Activated CD8-positive, alpha-beta memory T cell treated with anti-CD3 and anti-CD28 coated beads, Interleukin-2, amount 10 ng/mL, durations not matched to agents 7 days and 5 days (primary cell): ENCODE data around the gene ZNF664. TPM values are rescaled to one million over a fixed set of nuclear protein-coding genes. Genes with fewer than 3 reads are reported as not detected.

ENCODE experiments used
- ATAC-seq: fragments of 150-1000 bp; cut with Tn5 transposase; one replicate; pipeline ENCODE4 v1.10.0; 2021; ENCODE audit warnings: moderate library complexity
- CTCF ChIA-PET: fragments of 350-600 bp; sonication (Branson Sonifier 250); formaldehyde crosslinking; loops from one replicate; lab custom pipeline; 2021; ENCODE audit warnings: antibody characterized with exemption; lab: Charles Lee
- DNase-seq: peaks from one replicate; pipeline ENCODE4 v3.0.0-alpha.2; 2020
- H3K27ac Mint-ChIP-seq: one replicate; pipeline ENCODE4 v1.8.0; 2021; ENCODE audit warnings: mild to moderate bottlenecking, mixed read lengths
- H3K27me3 Mint-ChIP-seq: one replicate; pipeline ENCODE4 v1.8.0; 2021; ENCODE audit warnings: mixed read lengths
- H3K36me3 Mint-ChIP-seq: one replicate; pipeline ENCODE4 v1.8.0; 2021; ENCODE audit warnings: mild to moderate bottlenecking, mixed read lengths
- H3K4me1 Mint-ChIP-seq: one replicate; pipeline ENCODE4 v1.8.0; 2021; ENCODE audit warnings: mixed read lengths
- H3K4me3 Mint-ChIP-seq: one replicate; pipeline ENCODE4 v1.8.0; 2021; ENCODE audit warnings: mild to moderate bottlenecking, moderate library complexity, mixed read lengths
- H3K9me3 Mint-ChIP-seq: one replicate; pipeline ENCODE4 v1.8.0; 2022; ENCODE audit warnings: low read depth, mixed read lengths
- total RNA-seq, 2 experiments: library from RNA; stranded (reverse); gene quantifications; one replicate each; pipeline ENCODE4 v1.2.3, GENCODE V29; 2021

Gene ZNF664
- total RNA-seq, 2 experiments from 2014 or later: 45.8 to 52.5 TPM

DNA sequence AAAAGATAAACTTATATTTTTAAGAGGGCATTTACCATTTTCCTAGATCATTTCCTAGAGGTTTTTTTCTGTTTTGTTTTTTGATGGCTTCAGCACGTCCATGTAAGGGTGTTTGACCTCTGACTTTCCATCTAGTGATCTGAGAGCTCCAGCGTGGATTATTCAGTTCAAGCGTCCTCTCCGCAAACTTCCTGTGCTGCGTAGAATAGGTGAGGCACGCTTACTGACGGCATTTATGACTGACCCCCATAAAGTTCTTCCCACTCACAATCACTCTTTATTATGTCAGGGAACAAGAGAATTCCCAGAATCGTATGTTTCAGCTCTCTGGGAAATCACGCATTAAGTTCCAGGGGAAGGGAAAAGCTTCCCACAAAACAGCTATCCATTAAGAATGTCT lies 16.8 kb upstream of the ZNF664 start:
- no peaks in the 10 kb centered on the region for H3K27me3 Mint-ChIP-seq
- no peak for DNase-seq
- no peak overlapping the region for H3K27ac Mint-ChIP-seq
- H3K4me1 Mint-ChIP-seq: no peaks in the 10 kb centered on the region
- no peak overlapping the region for H3K4me3 Mint-ChIP-seq
- no peaks in the 10 kb centered on the region for H3K9me3 Mint-ChIP-seq
- H3K36me3 Mint-ChIP-seq: no peaks in the 10 kb centered on the region
- no peak for ATAC-seq
- CTCF ChIA-PET: no interaction called here

DNA sequence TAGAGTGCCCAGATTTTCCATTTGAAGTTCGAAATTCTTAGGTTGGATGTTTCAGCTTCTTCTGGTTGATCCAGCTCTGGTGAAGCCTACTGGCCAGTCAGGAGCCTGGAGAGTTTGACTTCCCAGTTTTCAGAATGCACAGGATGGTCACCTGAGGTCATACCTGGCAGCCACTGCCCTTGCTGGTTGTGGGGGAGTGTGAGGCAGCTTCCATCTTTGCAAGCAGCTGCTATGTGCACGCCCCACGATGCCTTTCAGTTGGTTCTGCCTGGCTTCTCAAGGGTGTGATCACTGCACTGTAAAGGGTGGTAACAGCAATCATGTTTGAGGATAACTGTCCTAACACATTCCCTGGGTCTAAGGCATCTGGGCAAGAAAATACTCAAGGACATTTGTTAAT lies 15.8 kb upstream of the ZNF664 start:
- DNase-seq (no peak), ATAC-seq (no peak)
- no peaks in the 10 kb centered on the region for H3K4me1 Mint-ChIP-seq
- no peak overlapping the region for H3K4me3 Mint-ChIP-seq
- CTCF ChIA-PET: no interaction called here
- no peaks in the 10 kb centered on the region for H3K36me3 Mint-ChIP-seq
- H3K27me3 Mint-ChIP-seq: no peaks in the 10 kb centered on the region
- no peaks in the 10 kb centered on the region for H3K9me3 Mint-ChIP-seq
- no peak overlapping the region for H3K27ac Mint-ChIP-seq

DNA sequence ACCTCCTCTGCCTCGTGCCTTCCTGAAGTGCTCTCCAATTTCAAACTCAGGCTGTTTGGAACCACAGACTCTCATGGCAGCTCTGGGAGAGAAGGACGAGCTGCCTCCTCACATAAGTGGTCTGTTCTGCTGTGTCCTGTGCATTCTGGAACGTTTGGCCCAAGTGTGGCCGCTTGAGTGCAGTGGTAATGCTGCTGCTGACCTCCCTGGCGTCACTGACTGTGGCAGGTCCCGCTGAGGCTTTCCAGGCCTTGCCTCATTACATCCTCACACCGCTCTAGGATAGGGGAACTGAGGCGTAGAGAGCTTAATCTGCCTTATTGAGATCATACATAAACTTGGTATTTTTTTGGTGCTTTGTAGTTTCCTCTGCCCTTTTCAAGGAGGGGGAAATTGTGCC lies 14.6 kb upstream of the ZNF664 start:
- H3K4me3 Mint-ChIP-seq: no peak overlapping the region
- no peak for DNase-seq
- CTCF ChIA-PET: no interaction called here
- no peaks in the 10 kb centered on the region for H3K36me3 Mint-ChIP-seq
- H3K9me3 Mint-ChIP-seq: no peaks in the 10 kb centered on the region
- no peaks in the 10 kb centered on the region for H3K27me3 Mint-ChIP-seq
- H3K27ac Mint-ChIP-seq: no peak overlapping the region
- H3K4me1 Mint-ChIP-seq: no peaks in the 10 kb centered on the region
- ATAC-seq: no peak

DNA sequence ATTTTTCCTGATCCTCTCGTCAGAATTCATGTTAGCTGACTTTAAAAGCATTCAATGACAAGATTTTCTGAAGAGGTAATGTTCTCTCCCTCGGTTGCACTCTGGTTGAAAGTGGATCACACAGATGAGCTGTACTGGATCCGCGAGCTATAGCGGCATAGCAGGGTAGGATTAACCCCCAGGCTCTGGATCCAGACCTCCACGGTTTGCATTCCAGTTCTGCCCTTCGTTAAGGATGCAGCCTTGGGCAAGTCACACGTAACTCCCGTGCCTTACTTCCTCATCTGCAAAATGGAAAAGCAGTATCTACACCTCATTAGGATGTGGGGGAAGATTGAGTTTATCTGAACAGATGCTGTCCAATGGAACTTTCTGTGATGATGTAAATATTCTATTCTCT lies 14.1 kb upstream of the ZNF664 start:
- Mint-ChIP-seq H3K4me3 (no peak overlapping the region), H3K36me3 (no peaks in the 10 kb centered on the region), H3K4me1 (no peaks in the 10 kb centered on the region), H3K27ac (no peak overlapping the region), H3K9me3 (no peaks in the 10 kb centered on the region), H3K27me3 (no peaks in the 10 kb centered on the region)
- CTCF ChIA-PET: no interaction called here
- no peak for ATAC-seq
- DNase-seq: no peak

DNA sequence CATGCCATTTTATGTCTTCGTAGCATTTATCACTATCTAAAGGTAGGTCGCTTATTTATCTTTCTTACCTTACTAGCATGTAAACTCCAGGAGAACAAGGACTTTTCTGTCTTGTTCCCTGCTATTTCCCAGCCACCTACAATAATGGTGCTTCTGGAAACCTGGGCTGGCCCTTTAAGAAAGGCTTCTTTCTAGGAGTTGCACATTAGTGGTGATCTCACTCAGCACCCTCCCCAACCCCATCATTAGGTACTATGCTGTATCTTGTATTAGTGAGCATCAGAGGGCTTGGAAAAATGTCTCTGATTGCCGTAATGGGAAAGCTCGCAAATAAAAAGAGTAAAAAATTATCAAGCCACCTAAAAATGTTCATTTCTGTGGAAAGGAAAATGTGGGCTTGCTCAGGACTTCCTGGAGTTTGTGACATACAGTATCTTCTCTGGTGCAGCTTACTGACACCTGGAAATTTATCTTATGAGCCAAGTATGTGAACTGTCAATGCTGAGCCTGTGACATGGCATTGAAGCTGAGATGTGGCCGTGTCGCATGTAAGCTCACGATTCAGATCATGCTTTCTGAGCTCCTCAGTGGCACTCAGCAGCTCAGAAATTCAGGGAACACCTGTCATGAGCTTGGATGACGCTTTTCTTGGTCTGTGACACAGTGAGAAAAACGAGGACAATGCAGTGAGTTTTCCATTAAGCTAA lies 12.8 kb upstream of the ZNF664 start:
- H3K36me3 Mint-ChIP-seq: no peaks in the 10 kb centered on the region
- H3K27me3 Mint-ChIP-seq: no peaks in the 10 kb centered on the region

DNA sequence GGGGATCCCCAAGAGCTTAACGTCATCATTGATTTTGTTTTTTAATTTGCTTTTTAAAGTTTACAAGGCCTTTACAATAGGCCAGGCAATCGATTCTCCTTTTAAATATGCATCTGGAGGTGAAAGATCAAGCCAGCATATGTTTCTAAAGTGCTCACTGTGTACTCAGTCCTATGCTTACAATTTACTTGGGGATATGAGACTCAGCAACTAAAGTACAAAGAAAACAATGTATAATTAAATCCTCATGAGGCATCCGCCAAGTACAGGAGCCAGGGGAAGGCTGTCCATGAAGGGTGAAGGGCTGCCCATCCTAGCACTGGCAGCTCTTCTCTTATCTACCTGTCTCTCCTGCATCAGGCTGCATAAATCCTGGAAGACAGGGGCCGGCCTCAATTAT lies 12.2 kb upstream of the ZNF664 start:
- ATAC-seq: no peak
- Mint-ChIP-seq H3K27ac (no peak overlapping the region), H3K9me3 (no peaks in the 10 kb centered on the region), H3K27me3 (no peaks in the 10 kb centered on the region), H3K4me1 (no peaks in the 10 kb centered on the region), H3K36me3 (no peaks in the 10 kb centered on the region), H3K4me3 (no peak overlapping the region)
- CTCF ChIA-PET: no interaction called here
- DNase-seq: no peak

More for the DNA sequence above, 12.8 kb upstream of the ZNF664 start:
- Mint-ChIP-seq H3K9me3 (no peaks in the 10 kb centered on the region), H3K4me3 (no peak overlapping the region), H3K27ac (no peak overlapping the region), H3K4me1 (no peaks in the 10 kb centered on the region)
- ATAC-seq (no peak), DNase-seq (no peak)
- CTCF ChIA-PET: no interaction called here

DNA sequence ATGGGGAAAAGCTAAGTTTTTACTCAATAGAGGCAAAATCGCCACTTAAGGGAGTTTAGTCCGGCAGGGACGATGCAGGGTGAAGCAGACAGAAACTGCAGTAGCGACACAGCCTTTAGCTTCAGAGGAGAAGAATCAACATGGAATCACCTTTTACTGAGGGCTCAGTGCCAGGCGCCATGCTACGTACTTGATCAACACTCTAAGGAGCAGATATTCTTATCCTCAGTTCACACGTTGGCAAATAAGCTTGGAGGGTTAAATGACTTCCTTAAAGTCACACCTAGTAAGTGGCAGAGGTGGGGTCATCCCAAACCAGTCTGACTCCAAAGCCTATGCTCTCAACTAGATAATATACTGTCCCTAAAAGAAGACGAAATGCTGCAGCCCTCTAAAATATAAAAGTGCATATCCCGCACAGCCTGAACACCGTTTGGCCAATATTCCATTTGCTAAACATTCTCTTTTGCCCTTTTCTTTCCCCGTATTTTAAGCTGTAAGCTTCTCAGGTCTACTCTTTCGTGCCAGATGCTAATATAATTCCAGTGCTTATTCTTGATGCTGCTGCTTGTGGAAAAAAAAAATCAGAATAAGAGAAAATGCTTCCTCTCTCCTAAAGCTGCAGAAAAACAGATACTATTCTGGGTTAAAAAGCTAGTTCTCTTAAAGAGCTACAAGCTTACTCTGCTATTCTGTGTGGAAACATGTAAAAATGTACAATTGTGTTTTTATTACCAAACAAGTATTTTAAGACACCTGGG lies 11.2 kb upstream of the ZNF664 start:
- H3K9me3 Mint-ChIP-seq: no peaks in the 10 kb centered on the region
- CTCF ChIA-PET: interaction anchor here (1.1 kb wide), 1 partner anchor 23 kb away, joined by 3 read pairs; no protein-coding TSS in a partner anchor

DNA sequence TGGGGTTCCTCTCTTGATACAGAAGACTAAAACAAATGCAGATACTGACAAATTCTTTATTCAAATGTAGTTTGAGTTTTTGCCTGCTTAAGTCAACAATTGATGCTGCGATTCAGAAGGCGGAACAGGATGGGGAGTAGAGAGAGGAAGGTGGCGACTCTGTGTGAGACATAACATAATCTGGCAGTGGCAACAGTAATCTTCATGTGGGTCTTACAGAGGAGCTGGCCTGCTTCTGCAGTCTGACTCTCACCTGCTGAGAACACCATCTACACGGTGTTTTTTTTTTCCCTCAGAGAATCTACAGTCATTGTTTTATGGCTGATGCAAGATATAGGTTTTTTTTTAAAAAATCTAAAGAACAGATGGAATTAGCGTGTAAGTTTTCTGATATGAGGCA lies 10.5 kb upstream of the ZNF664 start:
- CTCF ChIA-PET: interaction anchor here (1.1 kb wide), 1 partner anchor 22 kb away, joined by 3 read pairs; no protein-coding TSS in a partner anchor
- H3K4me1 Mint-ChIP-seq: no peaks in the 10 kb centered on the region
- ATAC-seq: no peak

More for the DNA sequence above, 11.2 kb upstream of the ZNF664 start:
- H3K36me3 Mint-ChIP-seq: no peaks in the 10 kb centered on the region
- DNase-seq (no peak), ATAC-seq (no peak)
- H3K27ac Mint-ChIP-seq: no peak overlapping the region
- H3K4me1 Mint-ChIP-seq: no peaks in the 10 kb centered on the region
- H3K4me3 Mint-ChIP-seq: no peak overlapping the region
- no peaks in the 10 kb centered on the region for H3K27me3 Mint-ChIP-seq

DNA sequence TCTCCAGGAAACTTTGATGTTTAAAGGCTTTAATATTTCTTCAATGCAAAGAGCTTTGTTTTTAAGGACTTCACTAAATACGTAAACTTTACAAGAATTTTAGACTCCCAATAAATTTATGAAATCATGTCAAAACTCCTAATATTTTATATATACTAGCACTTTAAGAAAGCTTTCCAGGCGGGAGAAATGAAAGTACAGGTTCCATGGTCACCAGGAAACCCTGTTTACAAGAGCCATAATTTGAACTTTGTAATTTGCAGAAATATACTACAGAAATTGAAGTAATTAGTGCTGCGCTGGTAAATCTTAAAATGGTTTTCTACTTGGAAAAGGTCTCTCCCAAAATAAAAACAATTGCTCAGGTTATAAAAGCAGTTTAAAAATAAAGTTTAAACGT lies 9.2 kb upstream of the ZNF664 start:
- Mint-ChIP-seq H3K36me3 (no peaks in the 10 kb centered on the region), H3K9me3 (no peaks in the 10 kb centered on the region), H3K4me3 (no peak overlapping the region), H3K27ac (no peak overlapping the region), H3K4me1 (no peaks in the 10 kb centered on the region), H3K27me3 (no peaks in the 10 kb centered on the region)
- CTCF ChIA-PET: interaction anchor here (1.1 to 2.2 kb wide), 3 partner anchors 9 to 68 kb away, joined by 3 to 10 read pairs (median 4); no protein-coding TSS in a partner anchor
- no peak for ATAC-seq
- no peak for DNase-seq

More for the DNA sequence above, 10.5 kb upstream of the ZNF664 start:
- H3K9me3 Mint-ChIP-seq: no peaks in the 10 kb centered on the region
- no peak overlapping the region for H3K27ac Mint-ChIP-seq
- no peak overlapping the region for H3K4me3 Mint-ChIP-seq
- H3K36me3 Mint-ChIP-seq: no peaks in the 10 kb centered on the region
- no peak for DNase-seq
- H3K27me3 Mint-ChIP-seq: no peaks in the 10 kb centered on the region

DNA sequence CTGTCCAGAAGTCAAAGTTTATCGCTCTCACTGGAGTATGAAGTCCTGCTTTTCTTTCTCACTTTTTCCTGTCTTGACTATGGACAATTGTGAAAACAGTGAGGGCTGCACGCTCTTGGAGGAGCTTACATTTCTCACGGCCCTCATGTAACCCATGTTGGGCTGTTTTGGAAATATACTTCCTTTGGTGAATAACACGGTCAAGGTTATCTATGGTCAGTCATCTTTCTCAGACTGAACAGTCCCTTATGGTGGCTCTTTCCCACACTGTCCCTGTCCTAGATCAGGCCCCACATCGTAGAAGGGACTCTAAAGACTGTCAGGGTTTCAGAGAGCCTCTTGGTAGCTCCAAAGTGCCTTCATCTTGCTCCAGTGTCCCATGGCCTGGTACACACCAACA lies 7.6 kb upstream of the ZNF664 start:
- Mint-ChIP-seq H3K36me3 (no peaks in the 10 kb centered on the region), H3K27me3 (no peaks in the 10 kb centered on the region), H3K27ac (no peak overlapping the region), H3K4me3 (no peak overlapping the region), H3K4me1 (peaks cover 4% of the 10 kb centered on the region), H3K9me3 (no peaks in the 10 kb centered on the region)
- ATAC-seq (no peak), DNase-seq (no peak)
- CTCF ChIA-PET: interaction anchor here (0.9 to 1.5 kb wide), 2 partner anchors 10 to 354 kb away, joined by 3 to 4 read pairs; no protein-coding TSS in a partner anchor

DNA sequence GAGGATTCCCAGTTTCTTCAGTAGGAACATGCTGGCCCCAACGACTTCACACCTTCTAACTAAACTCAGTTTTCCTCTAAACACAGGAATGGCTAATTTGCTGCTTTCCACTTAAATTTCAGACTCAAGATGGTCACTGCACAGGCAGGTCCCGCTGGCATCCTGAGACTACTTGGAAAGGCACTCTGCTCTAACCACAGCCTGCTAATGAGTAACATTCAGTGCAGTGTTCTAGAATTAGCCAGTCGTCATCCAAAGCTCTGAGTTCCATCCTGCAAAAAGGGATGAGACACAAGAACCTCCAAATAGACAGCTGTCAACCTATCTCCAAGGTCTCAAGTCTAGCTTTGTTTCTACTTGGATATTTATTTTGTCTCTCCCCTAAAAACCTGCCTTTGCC lies 6.4 kb upstream of the ZNF664 start:
- Mint-ChIP-seq H3K36me3 (no peaks in the 10 kb centered on the region), H3K4me1 (peaks cover 8% of the 10 kb centered on the region), H3K4me3 (no peak overlapping the region), H3K9me3 (no peaks in the 10 kb centered on the region), H3K27me3 (no peaks in the 10 kb centered on the region), H3K27ac (no peak overlapping the region)
- ATAC-seq (no peak), DNase-seq (no peak)
- CTCF ChIA-PET: no interaction called here

DNA sequence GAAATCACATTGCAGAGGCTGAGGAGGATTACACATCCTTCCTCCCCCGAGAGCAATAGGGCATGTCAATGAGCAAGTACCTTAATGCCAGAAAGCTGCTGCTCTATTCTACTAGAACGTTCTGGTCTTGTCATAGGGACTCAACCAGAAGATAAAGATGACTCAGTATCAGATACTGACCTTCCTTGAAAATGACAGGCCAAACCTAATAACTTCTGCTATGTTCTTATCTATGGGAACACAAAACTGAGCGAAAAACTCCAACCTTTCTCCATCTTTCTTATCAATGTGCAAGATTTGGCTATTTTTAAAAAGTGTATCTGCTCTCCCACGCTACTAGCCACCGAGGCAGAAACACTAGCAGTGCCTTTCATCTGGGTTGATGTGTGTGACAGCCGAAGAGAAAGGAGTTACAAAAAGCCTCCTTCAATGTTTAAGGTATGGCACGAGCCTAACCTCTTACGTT lies 5.9 kb upstream of the ZNF664 start:
- no peak overlapping the region for H3K27ac Mint-ChIP-seq
- ATAC-seq: no peak
- H3K36me3 Mint-ChIP-seq: no peaks in the 10 kb centered on the region
- no peaks in the 10 kb centered on the region for H3K27me3 Mint-ChIP-seq
- CTCF ChIA-PET: no interaction called here
- peaks cover 9% of the 10 kb centered on the region for H3K4me1 Mint-ChIP-seq
- no peak for DNase-seq
- no peaks in the 10 kb centered on the region for H3K9me3 Mint-ChIP-seq
- no peak overlapping the region for H3K4me3 Mint-ChIP-seq

DNA sequence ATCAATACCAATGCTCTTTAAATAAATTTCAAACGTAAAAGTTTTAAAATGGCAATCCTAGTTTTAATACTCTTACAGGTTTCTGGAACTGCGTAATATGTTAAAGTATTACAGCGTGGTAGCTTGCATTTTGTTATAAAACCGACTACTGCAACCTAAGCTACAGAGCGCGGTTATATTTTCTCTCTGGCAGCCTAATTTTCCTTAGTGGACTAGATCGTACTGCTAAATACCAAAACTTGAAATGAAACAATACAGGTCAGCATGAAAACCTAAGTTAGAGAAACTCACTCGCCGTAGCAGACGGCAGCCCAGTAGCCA lies 1.6 kb upstream of the ZNF664 start:
- Mint-ChIP-seq H3K9me3 (no peaks in the 10 kb centered on the region), H3K4me3 (peak overlapping the region; percentile 76), H3K27me3 (no peaks in the 10 kb centered on the region), H3K36me3 (peaks cover 12% of the 10 kb centered on the region), H3K4me1 (peaks cover 24% of the 10 kb centered on the region), H3K27ac (peak overlapping the region; percentile 47)
- ATAC-seq: no peak
- DNase-seq: no peak
- CTCF ChIA-PET: interaction anchor here (0.7 to 2.2 kb wide), 2 partner anchors 26 to 67 kb away, joined by 3 to 13 read pairs; no protein-coding TSS in a partner anchor
